GM18508 (cell line): ENCODE data around the gene ADCY5.

Source experiments
- ATAC-seq: cut with Tn5 transposase; IDR thresholded peaks from one replicate; pipeline ENCODE4 v1.9.1; 2021; ENCODE audit warnings: moderate number of reproducible peaks; ENCODE audit not compliant: insufficient read depth, unreplicated experiment

Gene ADCY5

GRCh38 chr3:123236902-123237301 lies 212.0 kb downstream of the ADCY5 start:
- no peak for ATAC-seq
